K562 (cell line): ENCODE results near the gene PNPLA1. TPM values are rescaled to one million over a fixed set of nuclear protein-coding genes. Genes with fewer than 3 reads are reported as not detected.

Source experiments
- BRD9 ChIP-seq: fragments of 450-650 bp; IDR thresholded peaks from 2 replicates; pipeline ENCODE4 v1.6.1; 2018; ENCODE audit warnings: low read depth; ENCODE audit not compliant: partially characterized antibody
- GATA2 ChIP-seq: sonication (generic); formaldehyde crosslinking; IDR thresholded peaks from 2 replicates; pipeline ENCODE4 v1.4.0; 2020; ENCODE audit warnings: mild to moderate bottlenecking, missing genetic modification reagents
- KLF10 ChIP-seq: fragments of 250-450 bp; sonication (Bioruptor Pico); IDR thresholded peaks from 2 replicates; pipeline ENCODE4 v1.6.1; 2021; ENCODE audit warnings: matching md5 sums
- POLR2B ChIP-seq: fragments of 450-650 bp; IDR thresholded peaks from 2 replicates; pipeline ENCODE4 v1.6.1; 2018; ENCODE audit warnings: low read depth; ENCODE audit not compliant: partially characterized antibody
- TAF15 ChIP-seq: fragments of 200-400 bp; formaldehyde crosslinking; IDR thresholded peaks from 2 replicates; pipeline ENCODE4 v1.6.1; 2017; ENCODE audit warnings: mild to moderate bottlenecking, low read depth, low read length, moderate library complexity
- ZBTB1 ChIP-seq: sonication (generic); formaldehyde crosslinking; IDR thresholded peaks from 2 replicates; pipeline ENCODE4 v1.8.1; 2023; ENCODE audit warnings: missing genetic modification reagents, low read depth, mild to moderate bottlenecking, borderline replicate concordance
- ZC3H11A ChIP-seq: IDR thresholded peaks from 2 replicates; pipeline ENCODE4 v1.6.1; 2012; ENCODE audit warnings: low read depth, low read length, improper control_type of control experiment
- ZNF197 ChIP-seq: fragments of 200-800 bp; sonication (Bioruptor generic); IDR thresholded peaks from 2 replicates; pipeline ENCODE4 v1.6.1; 2016; ENCODE audit warnings: low read depth, missing genetic modification characterization, missing compliant biosample characterization
- ZNF239 ChIP-seq: fragments of 250-450 bp; sonication (Bioruptor Pico); IDR thresholded peaks from 2 replicates; pipeline ENCODE4 v1.4.0; 2020; ENCODE audit warnings: mild to moderate bottlenecking
- polyA plus RNA-seq, 8 experiments: library from polyadenylated mRNA; depleted of rRNA in 4 of 8; stranded (reverse) in 5 of 8; unstranded in 3 of 8; fragments of >200 nt; fragmentation: Nextera tagmentation in 2 of 8; fragmentation: Illumina TruSeq in 1 of 8; extraction: Ambion mirVana in 2 of 8; extraction: Trizol in 1 of 8; gene quantifications; 2 replicates each; pipeline versions ENCODE4 v1.2.1 to v1.2.3, GENCODE V29; 2011 to 2014; ENCODE audit warnings: inconsistent platforms in 1 of 8, missing spikeins in 1 of 8
- total RNA-seq, 7 experiments: library from RNA; depleted of rRNA in 6 of 7; stranded (reverse); fragments of >200 nt in 6 of 7; fragmentation: Illumina TruSeq in 2 of 7; extraction: Trizol in 2 of 7; gene quantifications; 2 replicates each; pipeline versions ENCODE4 v1.2.1 to v1.2.3, GENCODE V29; 2011 to 2021; ENCODE audit warnings: low replicate concordance in 1 of 7
- TF ChIP-seq, protein P1 (sequence below), 2 experiments: IDR thresholded peaks; 2 replicates each; pipeline ENCODE4 v1.6.1; 2012; ENCODE audit warnings: improper control_type of control experiment in 2 of 2, low read depth in 2 of 2, low read length in 2 of 2, borderline replicate concordance in 1 of 2
- TF ChIP-seq, protein P2 (sequence below): sonication (generic); formaldehyde crosslinking; IDR thresholded peaks from 2 replicates; pipeline ENCODE4 v1.9.0; 2022; ENCODE audit warnings: mild to moderate bottlenecking, missing genetic modification reagents
- TF ChIP-seq, protein P3 (sequence below), 2 experiments: fragments of 450-650 bp; formaldehyde crosslinking in 1 of 2; IDR thresholded peaks; 2 replicates each; pipeline versions ENCODE4 v1.4.0 to v1.6.1; 2014 to 2020; ENCODE audit warnings: mild to moderate bottlenecking in 2 of 2, borderline replicate concordance in 1 of 2, low read depth in 1 of 2
- TF ChIP-seq, protein P4 (sequence below), 2 experiments: fragments of 450-650 bp in 1 of 2; sonication (generic) in 1 of 2; formaldehyde crosslinking; conservative IDR thresholded peaks; 2 replicates each; pipeline versions ENCODE4 v1.4.0 to v1.8.1; 2020 to 2022; ENCODE audit warnings: mild to moderate bottlenecking in 1 of 2, missing genetic modification reagents in 1 of 2

Gene PNPLA1
- total and polyA plus RNA-seq, 9 of the 15 experiments (the other 6 are each of a cell fraction or from before 2014, with no cell fraction given) = 0.04 to 0.27 (median 0.13) TPM; not detected in 2

DNA sequence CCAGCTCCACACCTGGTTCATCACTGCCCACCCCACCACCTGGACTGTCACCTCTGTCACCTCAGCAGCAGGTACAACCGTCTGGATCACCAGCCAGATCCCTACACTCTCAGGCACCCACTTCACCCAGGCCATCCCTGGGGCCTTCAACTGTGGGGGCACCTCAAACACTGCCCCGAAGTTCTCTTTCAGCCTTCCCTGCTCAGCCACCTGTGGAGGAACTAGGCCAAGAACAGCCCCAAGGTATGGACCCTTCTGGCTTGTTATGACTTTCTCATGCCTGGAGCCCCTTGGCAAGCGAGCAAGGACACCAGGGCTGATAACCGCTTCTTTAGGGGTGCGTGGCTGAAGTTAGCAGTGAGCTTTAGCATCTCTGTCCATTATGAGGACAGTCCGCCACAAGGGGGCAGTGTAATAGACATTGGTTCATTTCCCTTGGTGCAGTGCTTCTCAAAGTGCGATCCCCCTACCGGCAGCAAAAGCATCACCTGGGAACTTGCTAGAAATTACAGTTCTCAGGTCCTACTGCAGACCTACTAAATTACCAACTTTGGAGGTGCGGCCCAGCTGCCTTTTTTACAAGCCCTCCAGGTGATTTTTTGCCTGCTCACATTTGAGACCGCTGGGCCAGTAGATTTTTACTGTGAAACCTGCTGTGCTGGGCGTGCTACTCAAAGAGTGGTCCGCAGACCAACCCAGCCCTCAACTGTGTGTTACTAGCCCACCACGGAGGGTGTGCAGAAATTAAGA, 32.5 kb downstream of the PNPLA1 start (continued):
- TF ChIP-seq, protein P1, sequence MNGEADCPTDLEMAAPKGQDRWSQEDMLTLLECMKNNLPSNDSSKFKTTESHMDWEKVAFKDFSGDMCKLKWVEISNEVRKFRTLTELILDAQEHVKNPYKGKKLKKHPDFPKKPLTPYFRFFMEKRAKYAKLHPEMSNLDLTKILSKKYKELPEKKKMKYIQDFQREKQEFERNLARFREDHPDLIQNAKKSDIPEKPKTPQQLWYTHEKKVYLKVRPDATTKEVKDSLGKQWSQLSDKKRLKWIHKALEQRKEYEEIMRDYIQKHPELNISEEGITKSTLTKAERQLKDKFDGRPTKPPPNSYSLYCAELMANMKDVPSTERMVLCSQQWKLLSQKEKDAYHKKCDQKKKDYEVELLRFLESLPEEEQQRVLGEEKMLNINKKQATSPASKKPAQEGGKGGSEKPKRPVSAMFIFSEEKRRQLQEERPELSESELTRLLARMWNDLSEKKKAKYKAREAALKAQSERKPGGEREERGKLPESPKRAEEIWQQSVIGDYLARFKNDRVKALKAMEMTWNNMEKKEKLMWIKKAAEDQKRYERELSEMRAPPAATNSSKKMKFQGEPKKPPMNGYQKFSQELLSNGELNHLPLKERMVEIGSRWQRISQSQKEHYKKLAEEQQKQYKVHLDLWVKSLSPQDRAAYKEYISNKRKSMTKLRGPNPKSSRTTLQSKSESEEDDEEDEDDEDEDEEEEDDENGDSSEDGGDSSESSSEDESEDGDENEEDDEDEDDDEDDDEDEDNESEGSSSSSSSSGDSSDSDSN (IDR thresholded peaks at IDR 0.05; ENCODE audit: borderline replicate concordance in 1 of 2, low read depth in 2 of 2, low read length in 2 of 2) = no peak
- TF ChIP-seq ZBTB1 (no peak), ZNF239 (no peak), KLF10 (CRISPR knock-in tag) (no peak), ZNF197 (CRISPR knock-in tag) (no peak), BRD9 (no peak), GATA2 (CRISPR knock-in tag) (no peak), ZC3H11A (peak; percentile 74; the same call in 1 of the 2 replicates), TAF15 (no peak), POLR2B (no peak)
- TF ChIP-seq, protein P2, sequence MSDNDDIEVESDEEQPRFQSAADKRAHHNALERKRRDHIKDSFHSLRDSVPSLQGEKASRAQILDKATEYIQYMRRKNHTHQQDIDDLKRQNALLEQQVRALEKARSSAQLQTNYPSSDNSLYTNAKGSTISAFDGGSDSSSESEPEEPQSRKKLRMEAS (CRISPR knock-in tag) = no peak
- TF ChIP-seq, protein P3, sequence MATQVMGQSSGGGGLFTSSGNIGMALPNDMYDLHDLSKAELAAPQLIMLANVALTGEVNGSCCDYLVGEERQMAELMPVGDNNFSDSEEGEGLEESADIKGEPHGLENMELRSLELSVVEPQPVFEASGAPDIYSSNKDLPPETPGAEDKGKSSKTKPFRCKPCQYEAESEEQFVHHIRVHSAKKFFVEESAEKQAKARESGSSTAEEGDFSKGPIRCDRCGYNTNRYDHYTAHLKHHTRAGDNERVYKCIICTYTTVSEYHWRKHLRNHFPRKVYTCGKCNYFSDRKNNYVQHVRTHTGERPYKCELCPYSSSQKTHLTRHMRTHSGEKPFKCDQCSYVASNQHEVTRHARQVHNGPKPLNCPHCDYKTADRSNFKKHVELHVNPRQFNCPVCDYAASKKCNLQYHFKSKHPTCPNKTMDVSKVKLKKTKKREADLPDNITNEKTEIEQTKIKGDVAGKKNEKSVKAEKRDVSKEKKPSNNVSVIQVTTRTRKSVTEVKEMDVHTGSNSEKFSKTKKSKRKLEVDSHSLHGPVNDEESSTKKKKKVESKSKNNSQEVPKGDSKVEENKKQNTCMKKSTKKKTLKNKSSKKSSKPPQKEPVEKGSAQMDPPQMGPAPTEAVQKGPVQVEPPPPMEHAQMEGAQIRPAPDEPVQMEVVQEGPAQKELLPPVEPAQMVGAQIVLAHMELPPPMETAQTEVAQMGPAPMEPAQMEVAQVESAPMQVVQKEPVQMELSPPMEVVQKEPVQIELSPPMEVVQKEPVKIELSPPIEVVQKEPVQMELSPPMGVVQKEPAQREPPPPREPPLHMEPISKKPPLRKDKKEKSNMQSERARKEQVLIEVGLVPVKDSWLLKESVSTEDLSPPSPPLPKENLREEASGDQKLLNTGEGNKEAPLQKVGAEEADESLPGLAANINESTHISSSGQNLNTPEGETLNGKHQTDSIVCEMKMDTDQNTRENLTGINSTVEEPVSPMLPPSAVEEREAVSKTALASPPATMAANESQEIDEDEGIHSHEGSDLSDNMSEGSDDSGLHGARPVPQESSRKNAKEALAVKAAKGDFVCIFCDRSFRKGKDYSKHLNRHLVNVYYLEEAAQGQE (IDR thresholded peaks at IDR 0.05; ENCODE audit: borderline replicate concordance) = peak; percentile 85
- TF ChIP-seq, protein P3 (CRISPR knock-in tag; IDR thresholded peaks at IDR 0.05; ENCODE audit: low read depth) = no peak
- TF ChIP-seq, protein P4, sequence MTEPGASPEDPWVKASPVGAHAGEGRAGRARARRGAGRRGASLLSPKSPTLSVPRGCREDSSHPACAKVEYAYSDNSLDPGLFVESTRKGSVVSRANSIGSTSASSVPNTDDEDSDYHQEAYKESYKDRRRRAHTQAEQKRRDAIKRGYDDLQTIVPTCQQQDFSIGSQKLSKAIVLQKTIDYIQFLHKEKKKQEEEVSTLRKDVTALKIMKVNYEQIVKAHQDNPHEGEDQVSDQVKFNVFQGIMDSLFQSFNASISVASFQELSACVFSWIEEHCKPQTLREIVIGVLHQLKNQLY (CRISPR knock-in tag; conservative IDR thresholded peaks at IDR 0.05) = no peak
